ENCODE data around the gene NDRG3.
"Not testable (repeated sequence)": the region's sequence is repeated elsewhere in the genome, so short reads cannot be mapped to it uniquely, and the experiment has no call there.

GRCh38 chr20:36608388-36608728 is 137.5 kb downstream of the NDRG3 start:
- not testable (repeated sequence) for TF ChIP-seq CTCF, EP300 (IDR thresholded peaks at IDR 0.05)
